Measurements from ENCODE around the gene SERPINA1. TPM values are rescaled to one million over a fixed set of nuclear protein-coding genes. Genes with fewer than 3 reads are reported as not detected.

SERPINA1 gene
- total RNA-seq, 1 experiment from 2014 or later = 10.5 TPM

- Histone ChIP-seq H3K4me3 (ENCODE audit: low read length) (no peak overlapping the region), H4K20me1 (ENCODE audit: low read length) (no peaks in the 10 kb centered on the region), H3K27ac (ENCODE audit: low read length) (no peak overlapping the region), H3K9ac (ENCODE audit: low read length) (no peak overlapping the region), H3K9me2 (replicated peaks; ENCODE audit: low read length) (no peaks in the 10 kb centered on the region), H3K4me2 (ENCODE audit: low read length) (no peak overlapping the region), H3K9me3 (ENCODE audit: low read length) (no peaks in the 10 kb centered on the region), H3F3A (ENCODE audit: low read length, unreplicated experiment) (no peaks in the 10 kb centered on the region), H3K27me3 (ENCODE audit: low read length) (no peaks in the 10 kb centered on the region), H2AFZ (ENCODE audit: low read length) (no peak overlapping the region), H3K79me2 (ENCODE audit: low read length) (no peaks in the 10 kb centered on the region), H3K4me1 (ENCODE audit: insufficient read depth, low read length) (peaks cover 10% of the 10 kb centered on the region), H3K36me3 (ENCODE audit: low read depth, low read length) (no peaks in the 10 kb centered on the region)
- CTCF ChIA-PET = no interaction called here
- intact Hi-C loops (cut with micrococcal nuclease) = no loop called here
- TF ChIP-seq EZH2 (IDR thresholded peaks at IDR 0.05; ENCODE audit: low read length, unreplicated experiment) = no peak
- no peak for TF ChIP-seq EZH2phosphoT487 (IDR thresholded peaks at IDR 0.05; ENCODE audit: borderline replicate concordance, low read length)
- TF ChIP-seq, protein P1, sequence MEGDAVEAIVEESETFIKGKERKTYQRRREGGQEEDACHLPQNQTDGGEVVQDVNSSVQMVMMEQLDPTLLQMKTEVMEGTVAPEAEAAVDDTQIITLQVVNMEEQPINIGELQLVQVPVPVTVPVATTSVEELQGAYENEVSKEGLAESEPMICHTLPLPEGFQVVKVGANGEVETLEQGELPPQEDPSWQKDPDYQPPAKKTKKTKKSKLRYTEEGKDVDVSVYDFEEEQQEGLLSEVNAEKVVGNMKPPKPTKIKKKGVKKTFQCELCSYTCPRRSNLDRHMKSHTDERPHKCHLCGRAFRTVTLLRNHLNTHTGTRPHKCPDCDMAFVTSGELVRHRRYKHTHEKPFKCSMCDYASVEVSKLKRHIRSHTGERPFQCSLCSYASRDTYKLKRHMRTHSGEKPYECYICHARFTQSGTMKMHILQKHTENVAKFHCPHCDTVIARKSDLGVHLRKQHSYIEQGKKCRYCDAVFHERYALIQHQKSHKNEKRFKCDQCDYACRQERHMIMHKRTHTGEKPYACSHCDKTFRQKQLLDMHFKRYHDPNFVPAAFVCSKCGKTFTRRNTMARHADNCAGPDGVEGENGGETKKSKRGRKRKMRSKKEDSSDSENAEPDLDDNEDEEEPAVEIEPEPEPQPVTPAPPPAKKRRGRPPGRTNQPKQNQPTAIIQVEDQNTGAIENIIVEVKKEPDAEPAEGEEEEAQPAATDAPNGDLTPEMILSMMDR (conservative IDR thresholded peaks at IDR 0.05; ENCODE audit: low read depth, low read length) = no peak
- POLR2A ChIA-PET (ENCODE audit: unreplicated experiment) = no interaction called here
- ATAC-seq = no peak
- BruUV-seq (replicated peaks) = no TSS peak
- DNase-seq = no peak
Observed at GRCh38 chr14:94387051-94388026, 1.1 kb downstream of the SERPINA1 start.

- H3K4me3 ChIP-seq (ENCODE audit: low read length) = no peak overlapping the region
Observed at GRCh38 chr14:94386085-94387031, 2.0 kb downstream of the SERPINA1 start.

More at GRCh38 chr14:94386085-94387031, 2.0 kb downstream of the SERPINA1 start:
- intact Hi-C loops (cut with micrococcal nuclease) = no loop called here
- no peak for TF ChIP-seq EZH2phosphoT487 (IDR thresholded peaks at IDR 0.05; ENCODE audit: borderline replicate concordance, low read length)
- TF ChIP-seq EZH2 (IDR thresholded peaks at IDR 0.05; ENCODE audit: low read length, unreplicated experiment) = no peak
- TF ChIP-seq, protein P1 (conservative IDR thresholded peaks at IDR 0.05; ENCODE audit: low read depth, low read length) = no peak
- POLR2A ChIA-PET (ENCODE audit: unreplicated experiment) = interaction anchor here (0.7 kb wide), 1 partner anchor 42 kb away, joined by 4 read pairs; no protein-coding TSS in a partner anchor
- Histone ChIP-seq H3K4me1 (ENCODE audit: insufficient read depth, low read length) (peaks cover 10% of the 10 kb centered on the region), H3K79me2 (ENCODE audit: low read length) (no peaks in the 10 kb centered on the region), H3K4me2 (ENCODE audit: low read length) (no peak overlapping the region), H3K9me2 (replicated peaks; ENCODE audit: low read length) (no peaks in the 10 kb centered on the region), H4K20me1 (ENCODE audit: low read length) (no peaks in the 10 kb centered on the region), H3K27ac (ENCODE audit: low read length) (no peak overlapping the region), H2AFZ (ENCODE audit: low read length) (no peak overlapping the region), H3F3A (ENCODE audit: low read length, unreplicated experiment) (no peaks in the 10 kb centered on the region), H3K9me3 (ENCODE audit: low read length) (no peaks in the 10 kb centered on the region), H3K9ac (ENCODE audit: low read length) (no peak overlapping the region), H3K27me3 (ENCODE audit: low read length) (no peaks in the 10 kb centered on the region), H3K36me3 (ENCODE audit: low read depth, low read length) (no peaks in the 10 kb centered on the region)
- no peak for ATAC-seq
- CTCF ChIA-PET = no interaction called here
- DNase-seq = no peak
- BruUV-seq (replicated peaks) = no TSS peak
